K562 (cell line): ENCODE results near the gene SPATA32. TPM values are rescaled to one million over a fixed set of nuclear protein-coding genes. Genes with fewer than 3 reads are reported as not detected.

Experiments used
- ATAC-seq: fragments of 200-7000 bp; cut with Tn5 transposase; 3 replicates; pipeline ENCODE4 v1.9.1; 2020; ENCODE audit warnings: moderate library complexity
- BruUV-seq: library from RNA; stranded (reverse); fragments of 400-500 nt; replicated peaks from 2 replicates; lab custom pipeline; 2021; lab: Mats Ljungman, UMichigan
- CTCF ChIA-PET: fragments of 300-600 bp; formaldehyde crosslinking; extraction: SDS; loops from one replicate; lab custom pipeline; 2021; ENCODE audit warnings: low intra/inter-chr PET ratio; lab: Yijun Ruan, JAX
- POLR2A ChIA-PET: fragments of 300-600, 350-650 bp; sonication (Branson Sonifier 250); formaldehyde crosslinking; extraction: SDS; loops from one replicate; lab custom pipeline; 2021; ENCODE audit warnings: antibody characterized with exemption, inconsistent platforms; lab: Yijun Ruan, JAX
- DNase-seq, 4 experiments: peaks; one replicate each; pipeline versions ENCODE4 v3.0.0 to v3.0.0-alpha.2; 2011 to 2018; ENCODE audit warnings: low spot score in 3 of 4, mixed read lengths in 3 of 4; ENCODE audit errors: extremely low read depth in 1 of 4
- FAIRE-seq: peaks from 2 replicates; lab custom pipeline; 2011; peaks lifted over from hg19 to GRCh38; lab: Jason Lieb, UNC
- H2AFZ ChIP-seq: 2 replicates; pipeline ENCODE4 v1.6.0; 2011; ENCODE audit warnings: low read depth, low read length, control low read depth, inconsistent platforms
- H3K27ac ChIP-seq: fragments of 200-600 bp; 3 replicates; pipeline ENCODE4 v1.8.0; 2011; ENCODE audit warnings: low read depth, mild to moderate bottlenecking, control low read depth, inconsistent platforms, low read length, moderate library complexity, mixed read lengths; ENCODE audit errors: extremely low read depth
- H3K27me3 ChIP-seq, 2 experiments: fragments of 300-600 bp in 1 of 2; 2 replicates in 1 of 2; 3 replicates in 1 of 2; pipeline versions ENCODE4 v1.6.0 to v1.8.0; 2011; ENCODE audit warnings: inconsistent platforms in 2 of 2, low read length in 2 of 2, mild to moderate bottlenecking in 1 of 2, mixed read lengths in 1 of 2, moderate library complexity in 1 of 2; ENCODE audit not compliant: control insufficient read depth in 2 of 2, insufficient read depth in 2 of 2
- H3K36me3 ChIP-seq: fragments of 300-600 bp; 3 replicates; pipeline ENCODE4 v1.8.0; 2011; ENCODE audit warnings: mild to moderate bottlenecking, low read length, inconsistent platforms; ENCODE audit not compliant: control insufficient read depth, insufficient read depth
- H3K4me1 ChIP-seq, 2 experiments: fragments of 200-600 bp in 1 of 2; replicated peaks in 1 of 2; 2 replicates in 1 of 2; 3 replicates in 1 of 2; pipeline versions ENCODE4 v1.5.1 to v1.8.0; 2011; ENCODE audit warnings: inconsistent platforms in 2 of 2, low read length in 2 of 2, mild to moderate bottlenecking in 1 of 2, mixed read lengths in 1 of 2, moderate library complexity in 1 of 2; ENCODE audit not compliant: control insufficient read depth in 2 of 2, insufficient read depth in 2 of 2
- H3K4me2 ChIP-seq: 2 replicates; pipeline ENCODE4 v1.6.1; 2011; ENCODE audit warnings: low read length, control low read depth, inconsistent platforms, mixed read lengths; ENCODE audit not compliant: insufficient read depth
- H3K4me3 ChIP-seq: fragments of 200-600 bp; sonication (generic), shearing (Covaris generic); 2 replicates; pipeline ENCODE4 v1.5.1; 2016; ENCODE audit warnings: control low read depth, inconsistent platforms
- H3K79me2 ChIP-seq: fragments of 200-600 bp; 3 replicates; pipeline ENCODE4 v1.8.0; 2011; ENCODE audit warnings: low read length, inconsistent platforms; ENCODE audit not compliant: control insufficient read depth, insufficient read depth
- H3K9ac ChIP-seq, 2 experiments: 2 replicates each; pipeline versions ENCODE4 v1.6.0 to v1.6.1; 2011; ENCODE audit warnings: low read depth in 2 of 2, low read length in 2 of 2, control low read depth in 1 of 2, inconsistent platforms in 1 of 2, mild to moderate bottlenecking in 1 of 2, mixed read lengths in 1 of 2; ENCODE audit not compliant: insufficient read depth in 1 of 2
- H3K9me1 ChIP-seq: one replicate; pipeline ENCODE4 v1.6.0; 2011; ENCODE audit warnings: inconsistent platforms, mild to moderate bottlenecking, low read length, moderate library complexity; ENCODE audit not compliant: control insufficient read depth, insufficient read depth
- H3K9me3 ChIP-seq: replicated peaks from 2 replicates; pipeline ENCODE4 v1.5.1; 2011; ENCODE audit warnings: low read depth, low read length, inconsistent platforms; ENCODE audit not compliant: control insufficient read depth, insufficient read depth
- H4K20me1 ChIP-seq: replicated peaks from 2 replicates; pipeline ENCODE4 v1.6.1; 2011; ENCODE audit warnings: low read length, inconsistent platforms, mixed read lengths; ENCODE audit not compliant: control insufficient read depth, insufficient read depth
- ASH1L ChIP-seq: fragments of 450-650 bp; IDR thresholded peaks from 2 replicates; pipeline ENCODE4 v1.6.1; 2018; ENCODE audit warnings: borderline replicate concordance, mild to moderate bottlenecking, low read depth; ENCODE audit not compliant: partially characterized antibody
- EP400 ChIP-seq: fragments of 450-650 bp; IDR thresholded peaks from 2 replicates; pipeline ENCODE4 v1.6.1; 2017; ENCODE audit warnings: antibody characterized with exemption, mild to moderate bottlenecking, moderate library complexity
- KAT2B ChIP-seq: IDR thresholded peaks from one replicate; pipeline ENCODE4 v1.6.1; 2012; ENCODE audit warnings: low read depth, mild to moderate bottlenecking, control low read depth, inconsistent platforms, low read length, moderate library complexity
- MAFG ChIP-seq: fragments of 450-650 bp; conservative IDR thresholded peaks from 2 replicates; pipeline ENCODE4 v1.6.1; 2016; ENCODE audit warnings: missing genetic modification characterization, missing compliant biosample characterization
- PTTG1 ChIP-seq: fragments of 450-650 bp; IDR thresholded peaks from 2 replicates; pipeline ENCODE4 v1.6.1; 2016; ENCODE audit warnings: low read depth, mild to moderate bottlenecking, missing genetic modification characterization, missing compliant biosample characterization
- SNAPC5 ChIP-seq: fragments of 250-450 bp; sonication (Bioruptor Pico); IDR thresholded peaks from 2 replicates; pipeline ENCODE4 v1.8.0; 2021; ENCODE audit warnings: moderate library complexity, mild to moderate bottlenecking, inconsistent platforms
- TCF3 ChIP-seq: sonication (generic); formaldehyde crosslinking; IDR thresholded peaks from 2 replicates; pipeline ENCODE4 v1.4.0; 2020; ENCODE audit warnings: mild to moderate bottlenecking, missing genetic modification reagents
- ZNF174 ChIP-seq: fragments of 250-450 bp; sonication (Bioruptor Pico); IDR thresholded peaks from 2 replicates; pipeline ENCODE4 v1.4.0; 2020; ENCODE audit warnings: mild to moderate bottlenecking
- ZNF589 ChIP-seq: fragments of 200-800 bp; sonication (Bioruptor generic); IDR thresholded peaks from 2 replicates; pipeline ENCODE4 v1.6.1; 2016; ENCODE audit warnings: low read depth, missing genetic modification characterization, missing compliant biosample characterization
- ZNF699 ChIP-seq: fragments of 250-450 bp; sonication (Bioruptor Pico); IDR thresholded peaks from 2 replicates; pipeline ENCODE4 v1.8.0; 2021; ENCODE audit warnings: mild to moderate bottlenecking, moderate library complexity; ENCODE audit not compliant: insufficient replicate concordance
- WGBS: fragments of 100-300 bp; shearing (Covaris generic); methylation state at CpG from one replicate; pipeline ENCODE4 v1.1.6; 2016; ENCODE audit warnings: low coverage, mixed read lengths; ENCODE audit not compliant: insufficient coverage; ENCODE audit errors: missing lambda C conversion rate; 5-methylcytosine and 5-hydroxymethylcytosine counted together
- in situ Hi-C: fragments of 300-500 bp; cut with MboI; formaldehyde crosslinking; loops from 4 replicates; pipeline ENCODE4 v1.15.0; 2018; ENCODE audit warnings: inconsistent platforms, mixed read lengths
- intact Hi-C: fragments of 100-400 bp; cut with micrococcal nuclease; formaldehyde crosslinking; loops from 2 replicates; pipeline ENCODE4 v1.14.2; 2022
- polyA plus RNA-seq, 8 experiments: library from polyadenylated mRNA; depleted of rRNA in 4 of 8; stranded (reverse) in 5 of 8; unstranded in 3 of 8; fragments of >200 nt; fragmentation: Nextera tagmentation in 2 of 8; fragmentation: Illumina TruSeq in 1 of 8; extraction: Ambion mirVana in 2 of 8; extraction: Trizol in 1 of 8; gene quantifications; 2 replicates each; pipeline versions ENCODE4 v1.2.1 to v1.2.3, GENCODE V29; 2011 to 2014; ENCODE audit warnings: inconsistent platforms in 1 of 8, missing spikeins in 1 of 8
- total RNA-seq, 7 experiments: library from RNA; depleted of rRNA in 6 of 7; stranded (reverse); fragments of >200 nt in 6 of 7; fragmentation: Illumina TruSeq in 2 of 7; extraction: Trizol in 2 of 7; gene quantifications; 2 replicates each; pipeline versions ENCODE4 v1.2.1 to v1.2.3, GENCODE V29; 2011 to 2021; ENCODE audit warnings: low replicate concordance in 1 of 7
- TF ChIP-seq, protein P1 (sequence below), 3 experiments: fragments of 200-800 bp in 1 of 3; fragments of 250-450 bp in 1 of 3; fragments of 450-650 bp in 1 of 3; sonication (Bioruptor Pico) in 1 of 3; sonication (Bioruptor generic) in 1 of 3; formaldehyde crosslinking in 1 of 3; IDR thresholded peaks; 2 replicates each; pipeline versions ENCODE4 v1.6.1 to v1.8.0; 2016 to 2022; ENCODE audit warnings: mild to moderate bottlenecking in 2 of 3, missing genetic modification characterization in 2 of 3, missing compliant biosample characterization in 1 of 3, moderate library complexity in 1 of 3
- TF ChIP-seq, protein P2 (sequence below): fragments of 450-650 bp; formaldehyde crosslinking; IDR thresholded peaks from 2 replicates; pipeline ENCODE4 v1.4.0; 2020; ENCODE audit warnings: mild to moderate bottlenecking, moderate library complexity
- TF ChIP-seq, protein P3 (sequence below): sonication (generic); formaldehyde crosslinking; IDR thresholded peaks from 2 replicates; pipeline ENCODE4 v1.8.0; 2022; ENCODE audit warnings: mild to moderate bottlenecking, missing genetic modification reagents

The SPATA32 gene
- total and polyA plus RNA-seq, 9 of the 15 experiments (the other 6 are each of a cell fraction or from before 2014, with no cell fraction given), result 0.03 to 0.06 TPM; not detected in 7

GRCh38 chr17:45246861-45247428 is 14.9 kb downstream of the SPATA32 start:
- peak overlapping the region; percentile 46 to 95; a peak in 3 of 4 replicates for H3K9ac ChIP-seq
- peak overlapping the region; percentile 78 for H3K4me3 ChIP-seq
- H3K9me3 ChIP-seq, result no peaks in the 10 kb centered on the region; the same call in 1 of the 2 replicates
- H3K27ac ChIP-seq, result peak overlapping the region; percentile 78
- H2AFZ ChIP-seq, result peak overlapping the region; percentile 81
- H3K9me1 ChIP-seq, result no peaks in the 10 kb centered on the region
- BruUV-seq, result TSS peak; percentile 78
- WGBS, result 27% methylated on average over 25 of the region's 33 CpGs
- DNase-seq (peak; percentile 43 to 71 (median 64)), ATAC-seq (peak; percentile 28), FAIRE-seq (no peak)
- intact Hi-C loops, result no loop called here
- H3K36me3 ChIP-seq, result peaks cover 49% of the 10 kb centered on the region; the same call in 2 of the 3 replicates
- H3K27me3 ChIP-seq, result no peaks in the 10 kb centered on the region
- ChIA-PET CTCF (no interaction called here), POLR2A (interaction anchor here (0.6 to 1.6 kb wide), 6 partner anchors 13 to 332 kb away, joined by 3 to 10 read pairs (median 3); no protein-coding TSS in a partner anchor)
- H3K79me2 ChIP-seq, result peaks cover 26% of the 10 kb centered on the region
- H4K20me1 ChIP-seq, result no peaks in the 10 kb centered on the region
- in situ Hi-C loops, result no loop called here
- peaks cover 27 to 59% of the 10 kb centered on the region in 2 experiments for H3K4me1 ChIP-seq
- peak overlapping the region; percentile 81 for H3K4me2 ChIP-seq
- TF ChIP-seq MAFG (tag), result no peak
- TF ChIP-seq, protein P1, sequence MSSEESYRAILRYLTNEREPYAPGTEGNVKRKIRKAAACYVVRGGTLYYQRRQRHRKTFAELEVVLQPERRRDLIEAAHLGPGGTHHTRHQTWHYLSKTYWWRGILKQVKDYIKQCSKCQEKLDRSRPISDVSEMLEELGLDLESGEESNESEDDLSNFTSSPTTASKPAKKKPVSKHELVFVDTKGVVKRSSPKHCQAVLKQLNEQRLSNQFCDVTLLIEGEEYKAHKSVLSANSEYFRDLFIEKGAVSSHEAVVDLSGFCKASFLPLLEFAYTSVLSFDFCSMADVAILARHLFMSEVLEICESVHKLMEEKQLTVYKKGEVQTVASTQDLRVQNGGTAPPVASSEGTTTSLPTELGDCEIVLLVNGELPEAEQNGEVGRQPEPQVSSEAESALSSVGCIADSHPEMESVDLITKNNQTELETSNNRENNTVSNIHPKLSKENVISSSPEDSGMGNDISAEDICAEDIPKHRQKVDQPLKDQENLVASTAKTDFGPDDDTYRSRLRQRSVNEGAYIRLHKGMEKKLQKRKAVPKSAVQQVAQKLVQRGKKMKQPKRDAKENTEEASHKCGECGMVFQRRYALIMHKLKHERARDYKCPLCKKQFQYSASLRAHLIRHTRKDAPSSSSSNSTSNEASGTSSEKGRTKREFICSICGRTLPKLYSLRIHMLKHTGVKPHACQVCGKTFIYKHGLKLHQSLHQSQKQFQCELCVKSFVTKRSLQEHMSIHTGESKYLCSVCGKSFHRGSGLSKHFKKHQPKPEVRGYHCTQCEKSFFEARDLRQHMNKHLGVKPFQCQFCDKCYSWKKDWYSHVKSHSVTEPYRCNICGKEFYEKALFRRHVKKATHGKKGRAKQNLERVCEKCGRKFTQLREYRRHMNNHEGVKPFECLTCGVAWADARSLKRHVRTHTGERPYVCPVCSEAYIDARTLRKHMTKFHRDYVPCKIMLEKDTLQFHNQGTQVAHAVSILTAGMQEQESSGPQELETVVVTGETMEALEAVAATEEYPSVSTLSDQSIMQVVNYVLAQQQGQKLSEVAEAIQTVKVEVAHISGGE (CRISPR knock-in tag; IDR thresholded peaks at IDR 0.05), result no peak
- TF ChIP-seq ZNF589 (CRISPR knock-in tag), result no peak; the same call in 1 of the 2 replicates
- no peak for TF ChIP-seq KAT2B
- TF ChIP-seq ZNF699 (CRISPR knock-in tag), result no peak
- TF ChIP-seq PTTG1, result no peak
- TF ChIP-seq EP400, result no peak
- TF ChIP-seq TCF3, result no peak
- TF ChIP-seq ZNF174 (CRISPR knock-in tag), result no peak
- no peak for TF ChIP-seq ASH1L
- TF ChIP-seq, protein P2, sequence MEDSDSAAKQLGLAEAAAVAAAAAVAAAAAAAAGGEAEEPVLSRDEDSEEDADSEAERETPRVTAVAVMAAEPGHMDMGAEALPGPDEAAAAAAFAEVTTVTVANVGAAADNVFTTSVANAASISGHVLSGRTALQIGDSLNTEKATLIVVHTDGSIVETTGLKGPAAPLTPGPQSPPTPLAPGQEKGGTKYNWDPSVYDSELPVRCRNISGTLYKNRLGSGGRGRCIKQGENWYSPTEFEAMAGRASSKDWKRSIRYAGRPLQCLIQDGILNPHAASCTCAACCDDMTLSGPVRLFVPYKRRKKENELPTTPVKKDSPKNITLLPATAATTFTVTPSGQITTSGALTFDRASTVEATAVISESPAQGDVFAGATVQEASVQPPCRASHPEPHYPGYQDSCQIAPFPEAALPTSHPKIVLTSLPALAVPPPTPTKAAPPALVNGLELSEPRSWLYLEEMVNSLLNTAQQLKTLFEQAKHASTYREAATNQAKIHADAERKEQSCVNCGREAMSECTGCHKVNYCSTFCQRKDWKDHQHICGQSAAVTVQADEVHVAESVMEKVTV (CRISPR knock-in tag), result 0 out of 2 replicates have a peak, but pooled peaks have one; percentile 25
- TF ChIP-seq, protein P3, sequence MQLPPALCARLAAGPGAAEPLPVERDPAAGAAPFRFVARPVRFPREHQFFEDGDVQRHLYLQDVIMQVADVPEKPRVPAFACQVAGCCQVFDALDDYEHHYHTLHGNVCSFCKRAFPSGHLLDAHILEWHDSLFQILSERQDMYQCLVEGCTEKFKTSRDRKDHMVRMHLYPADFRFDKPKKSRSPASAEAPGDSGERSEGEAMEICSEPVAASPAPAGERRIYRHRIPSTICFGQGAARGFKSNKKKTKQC (CRISPR knock-in tag), result no peak
- TF ChIP-seq SNAPC5 (CRISPR knock-in tag), result no peak
